SU-DHL-6 (cell line): ENCODE data around the gene MAML3.

Source experiments
- H2AFZ ChIP-seq: fragments of 200-600 bp; sonication (generic); 2 replicates; pipeline ENCODE4 v1.6.1; 2014; ENCODE audit warnings: low read depth, mild to moderate bottlenecking, moderate library complexity, mixed read lengths, antibody characterized with exemption, low read length; ENCODE audit not compliant: severe bottlenecking
- H3F3A ChIP-seq: fragments of 200-600 bp; shearing (Covaris generic); 2 replicates; pipeline ENCODE4 v1.6.0; 2016; ENCODE audit warnings: antibody characterized with exemption, mild to moderate bottlenecking; ENCODE audit not compliant: insufficient read depth
- H3K27ac ChIP-seq: fragments of 200-600 bp; sonication (generic); 2 replicates; pipeline ENCODE4 v1.5.1; 2016; ENCODE audit warnings: low read depth, mild to moderate bottlenecking, low read length, moderate library complexity, mixed read lengths
- H3K27me3 ChIP-seq: fragments of 200-600 bp; sonication (generic), shearing (Covaris generic); 2 replicates; pipeline ENCODE4 v1.6.0; 2014; ENCODE audit warnings: mild to moderate bottlenecking, low read length
- H3K36me3 ChIP-seq: fragments of 200-600 bp; sonication (generic); 2 replicates; pipeline ENCODE4 v1.6.1; 2014; ENCODE audit warnings: mild to moderate bottlenecking, low read length, mixed read lengths
- H3K4me2 ChIP-seq: fragments of 300-600, 200-600 bp; shearing (Covaris generic), sonication (generic); 2 replicates; pipeline ENCODE4 v1.6.0; 2014; ENCODE audit warnings: low read length, low read depth, mild to moderate bottlenecking; ENCODE audit not compliant: poor library complexity, severe bottlenecking
- H3K4me3 ChIP-seq: fragments of 200-600 bp; sonication (generic); 2 replicates; pipeline ENCODE4 v1.5.1; 2014; ENCODE audit warnings: antibody characterized with exemption, low read length, mild to moderate bottlenecking, mixed read lengths; ENCODE audit not compliant: insufficient read depth, poor library complexity, severe bottlenecking
- H3K79me2 ChIP-seq: fragments of 200-600 bp; sonication (generic); 2 replicates; pipeline ENCODE4 v1.6.1; 2014; ENCODE audit warnings: mild to moderate bottlenecking, low read length, moderate library complexity; ENCODE audit not compliant: insufficient read depth
- H3K9ac ChIP-seq: fragments of 200-600 bp; sonication (generic); 2 replicates; pipeline ENCODE4 v1.7.0; 2014; ENCODE audit warnings: mild to moderate bottlenecking, low read length
- H3K9me2 ChIP-seq: fragments of 200-600 bp; sonication (generic); replicated peaks from 2 replicates; pipeline ENCODE4 v1.6.1; 2014; ENCODE audit warnings: low read length; ENCODE audit not compliant: insufficient read depth
- H3K9me3 ChIP-seq: fragments of 200-600 bp; sonication (generic); 2 replicates; pipeline ENCODE4 v1.6.1; 2014; ENCODE audit warnings: low read length, mixed read lengths; ENCODE audit not compliant: insufficient read depth
- H4K20me1 ChIP-seq: fragments of 200-600 bp; sonication (generic); 2 replicates; pipeline ENCODE4 v1.6.1; 2014; ENCODE audit warnings: low read depth, mild to moderate bottlenecking, antibody characterized with exemption, low read length, moderate library complexity, mixed read lengths
- EZH2phosphoT487 ChIP-seq: fragments of 200-600 bp; sonication (generic), shearing (Covaris generic); conservative IDR thresholded peaks from 2 replicates; pipeline ENCODE4 v1.6.1; 2018; ENCODE audit warnings: mild to moderate bottlenecking, antibody characterized with exemption, low read length, moderate library complexity, mixed read lengths
- TF ChIP-seq, protein P1 (sequence below): fragments of 200-600 bp; sonication (generic); IDR thresholded peaks from one replicate; pipeline ENCODE4 v1.5.1; 2017; ENCODE audit warnings: antibody characterized with exemption, mild to moderate bottlenecking, low read length, moderate library complexity; ENCODE audit not compliant: insufficient read depth, poor library complexity, severe bottlenecking

Gene MAML3

DNA sequence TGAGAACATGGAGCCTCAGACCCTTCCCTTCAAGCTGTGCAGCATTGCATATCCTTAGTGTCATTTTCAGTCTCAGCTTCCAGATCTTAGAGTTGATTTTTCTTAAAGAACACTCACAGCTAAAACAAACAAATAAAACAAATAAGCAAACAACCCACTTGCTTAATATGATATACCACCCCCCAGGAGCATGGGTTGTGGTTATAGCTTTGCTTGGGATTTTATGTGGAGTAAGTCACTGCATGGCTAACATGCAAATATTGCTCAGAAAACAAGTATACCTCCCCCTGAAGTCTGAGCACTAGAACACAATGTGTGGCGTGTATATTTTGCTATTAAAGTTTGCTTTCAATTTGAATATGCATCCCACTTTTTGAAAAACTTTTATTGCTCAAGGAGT, 409.8 kb downstream of the MAML3 start:
- H3K4me2 ChIP-seq = no peak overlapping the region
- no peaks in the 10 kb centered on the region for H3F3A ChIP-seq
- no peak overlapping the region for H3K9ac ChIP-seq
- H3K27ac ChIP-seq = no peak overlapping the region
- no peaks in the 10 kb centered on the region for H4K20me1 ChIP-seq
- H3K9me2 ChIP-seq = no peaks in the 10 kb centered on the region
- H3K79me2 ChIP-seq = no peaks in the 10 kb centered on the region
- TF ChIP-seq, protein P1, sequence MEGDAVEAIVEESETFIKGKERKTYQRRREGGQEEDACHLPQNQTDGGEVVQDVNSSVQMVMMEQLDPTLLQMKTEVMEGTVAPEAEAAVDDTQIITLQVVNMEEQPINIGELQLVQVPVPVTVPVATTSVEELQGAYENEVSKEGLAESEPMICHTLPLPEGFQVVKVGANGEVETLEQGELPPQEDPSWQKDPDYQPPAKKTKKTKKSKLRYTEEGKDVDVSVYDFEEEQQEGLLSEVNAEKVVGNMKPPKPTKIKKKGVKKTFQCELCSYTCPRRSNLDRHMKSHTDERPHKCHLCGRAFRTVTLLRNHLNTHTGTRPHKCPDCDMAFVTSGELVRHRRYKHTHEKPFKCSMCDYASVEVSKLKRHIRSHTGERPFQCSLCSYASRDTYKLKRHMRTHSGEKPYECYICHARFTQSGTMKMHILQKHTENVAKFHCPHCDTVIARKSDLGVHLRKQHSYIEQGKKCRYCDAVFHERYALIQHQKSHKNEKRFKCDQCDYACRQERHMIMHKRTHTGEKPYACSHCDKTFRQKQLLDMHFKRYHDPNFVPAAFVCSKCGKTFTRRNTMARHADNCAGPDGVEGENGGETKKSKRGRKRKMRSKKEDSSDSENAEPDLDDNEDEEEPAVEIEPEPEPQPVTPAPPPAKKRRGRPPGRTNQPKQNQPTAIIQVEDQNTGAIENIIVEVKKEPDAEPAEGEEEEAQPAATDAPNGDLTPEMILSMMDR = no peak
- TF ChIP-seq EZH2phosphoT487 = no peak
- no peaks in the 10 kb centered on the region for H3K9me3 ChIP-seq
- H3K27me3 ChIP-seq = no peaks in the 10 kb centered on the region
- no peaks in the 10 kb centered on the region for H3K36me3 ChIP-seq
- no peak overlapping the region for H3K4me3 ChIP-seq
- no peak overlapping the region for H2AFZ ChIP-seq

DNA sequence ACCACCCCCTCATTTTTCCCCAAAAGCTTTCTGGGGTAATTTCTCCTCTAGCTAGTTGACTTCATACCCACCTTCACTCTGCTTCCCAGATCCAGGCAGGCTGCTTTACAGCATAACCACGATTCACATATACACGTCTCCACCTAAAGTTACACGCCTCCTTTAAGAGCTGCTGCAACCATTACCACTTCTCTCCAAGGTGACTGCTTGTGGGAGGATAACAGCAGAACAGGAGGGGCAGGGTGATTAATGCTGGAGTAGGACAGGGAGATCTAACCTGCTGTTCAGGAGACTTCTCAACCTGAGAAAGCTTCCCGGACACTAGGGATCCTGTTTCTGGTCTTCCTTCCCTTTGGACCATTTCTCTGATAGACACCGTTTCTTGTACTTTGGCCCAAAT, 411.0 kb downstream of the MAML3 start:
- no peaks in the 10 kb centered on the region for H4K20me1 ChIP-seq
- TF ChIP-seq, protein P1 = no peak
- TF ChIP-seq EZH2phosphoT487 = no peak

DNA sequence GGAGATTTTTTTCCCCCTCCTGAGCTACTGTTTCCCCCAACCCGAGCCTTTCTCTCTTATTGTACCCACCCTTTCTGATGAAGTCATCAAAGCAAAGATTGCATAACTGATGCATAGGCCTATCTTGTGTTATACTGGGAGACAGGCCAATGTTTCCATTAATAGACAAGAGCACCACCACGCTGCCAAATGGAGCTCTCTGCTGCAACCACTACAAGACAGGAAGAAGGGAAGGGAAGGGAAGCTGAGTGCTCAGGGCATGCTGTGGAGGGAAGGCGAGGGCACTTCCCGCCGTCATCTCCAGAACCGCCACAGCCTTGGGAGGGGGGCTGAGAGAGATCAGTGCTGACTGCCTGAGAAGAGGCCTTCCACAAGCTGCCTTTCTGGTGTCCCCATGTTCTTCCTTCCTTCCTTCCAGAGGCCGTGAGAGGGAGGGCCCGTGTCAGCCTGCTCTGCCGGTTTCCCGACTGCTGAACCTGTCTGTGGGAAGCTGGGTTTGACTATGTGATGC, 413.4 kb downstream of the MAML3 start:
- Histone ChIP-seq H3K4me3 (no peak overlapping the region), H3F3A (no peaks in the 10 kb centered on the region), H3K9ac (no peak overlapping the region), H3K36me3 (no peaks in the 10 kb centered on the region), H3K4me2 (no peak overlapping the region), H3K79me2 (no peaks in the 10 kb centered on the region), H3K27me3 (no peaks in the 10 kb centered on the region), H2AFZ (no peak overlapping the region), H3K9me3 (no peaks in the 10 kb centered on the region), H3K9me2 (no peaks in the 10 kb centered on the region), H3K27ac (no peak overlapping the region), H4K20me1 (no peaks in the 10 kb centered on the region)
- no peak for TF ChIP-seq EZH2phosphoT487
- TF ChIP-seq, protein P1 = no peak

More for the DNA sequence above, 411.0 kb downstream of the MAML3 start:
- no peaks in the 10 kb centered on the region for H3K79me2 ChIP-seq
- H3K4me3 ChIP-seq = no peak overlapping the region
- no peak overlapping the region for H2AFZ ChIP-seq
- no peak overlapping the region for H3K9ac ChIP-seq
- H3K27me3 ChIP-seq = no peaks in the 10 kb centered on the region
- no peak overlapping the region for H3K4me2 ChIP-seq
- H3K9me3 ChIP-seq = no peaks in the 10 kb centered on the region
- no peaks in the 10 kb centered on the region for H3F3A ChIP-seq
- H3K27ac ChIP-seq = no peak overlapping the region
- no peaks in the 10 kb centered on the region for H3K36me3 ChIP-seq
- no peaks in the 10 kb centered on the region for H3K9me2 ChIP-seq
